Activated effector memory CD4-positive, alpha-beta T cell treated with anti-CD3 and anti-CD28 coated beads, Interleukin-2, amount 50 U/mL, for 16 hours (primary cell): ENCODE data around the gene CNGB1.
"Not testable (repeated sequence)": the region's sequence is repeated elsewhere in the genome, so short reads cannot be mapped to it uniquely, and the experiment has no call there.

Source experiments
- DNase-seq: peaks from one replicate; pipeline ENCODE4 v3.0.0-alpha.2; 2020

The CNGB1 gene

GRCh38 chr16:57949595-57950238, 21.2 kb downstream of the CNGB1 start:
- no peak for DNase-seq

- no peak for DNase-seq
These were observed 21.9 kb downstream of the CNGB1 start for GRCh38 chr16:57949013-57949412.

- DNase-seq = no peak
These were observed 22.9 kb downstream of the CNGB1 start for GRCh38 chr16:57948027-57948426.

GRCh38 chr16:57947261-57947660, 23.7 kb downstream of the CNGB1 start:
- DNase-seq = no peak

GRCh38 chr16:57946181-57946801, 24.6 kb downstream of the CNGB1 start:
- no peak for DNase-seq

GRCh38 chr16:57945740-57946138, 25.2 kb downstream of the CNGB1 start:
- DNase-seq = no peak

GRCh38 chr16:57944970-57945739, 25.8 kb downstream of the CNGB1 start:
- no peak for DNase-seq

GRCh38 chr16:57943381-57943780, 27.5 kb downstream of the CNGB1 start:
- DNase-seq = not testable (repeated sequence)

- not testable (repeated sequence) for DNase-seq
These were observed 29.0 kb downstream of the CNGB1 start for GRCh38 chr16:57941901-57942300.

- no peak for DNase-seq
These were observed 29.8 kb downstream of the CNGB1 start for GRCh38 chr16:57941016-57941664.

- DNase-seq = no peak
These were observed 30.5 kb downstream of the CNGB1 start for GRCh38 chr16:57940382-57940966.

- no peak for DNase-seq
These were observed 31.1 kb downstream of the CNGB1 start for GRCh38 chr16:57939872-57940224.

- DNase-seq = no peak
These were observed 31.7 kb downstream of the CNGB1 start for GRCh38 chr16:57938936-57939871.

- no peak for DNase-seq
These were observed 32.4 kb downstream of the CNGB1 start for GRCh38 chr16:57938484-57938883.

GRCh38 chr16:57937861-57938260, 33.1 kb downstream of the CNGB1 start:
- no peak for DNase-seq

- no peak for DNase-seq
These were observed 35.0 kb downstream of the CNGB1 start for GRCh38 chr16:57935904-57936303.

- no peak for DNase-seq
These were observed 40.4 kb downstream of the CNGB1 start for GRCh38 chr16:57930533-57930932.

GRCh38 chr16:57929250-57929649, 41.7 kb downstream of the CNGB1 start:
- no peak for DNase-seq

- no peak for DNase-seq
These were observed 44.9 kb downstream of the CNGB1 start for GRCh38 chr16:57926041-57926440.

GRCh38 chr16:57925310-57925709, 45.6 kb downstream of the CNGB1 start:
- no peak for DNase-seq

GRCh38 chr16:57924514-57924913, 46.4 kb downstream of the CNGB1 start:
- no peak for DNase-seq

- DNase-seq = no peak
These were observed 47.1 kb downstream of the CNGB1 start for GRCh38 chr16:57923841-57924240.
